ENCODE measurements around the gene ST13.

ST13 gene

DNA sequence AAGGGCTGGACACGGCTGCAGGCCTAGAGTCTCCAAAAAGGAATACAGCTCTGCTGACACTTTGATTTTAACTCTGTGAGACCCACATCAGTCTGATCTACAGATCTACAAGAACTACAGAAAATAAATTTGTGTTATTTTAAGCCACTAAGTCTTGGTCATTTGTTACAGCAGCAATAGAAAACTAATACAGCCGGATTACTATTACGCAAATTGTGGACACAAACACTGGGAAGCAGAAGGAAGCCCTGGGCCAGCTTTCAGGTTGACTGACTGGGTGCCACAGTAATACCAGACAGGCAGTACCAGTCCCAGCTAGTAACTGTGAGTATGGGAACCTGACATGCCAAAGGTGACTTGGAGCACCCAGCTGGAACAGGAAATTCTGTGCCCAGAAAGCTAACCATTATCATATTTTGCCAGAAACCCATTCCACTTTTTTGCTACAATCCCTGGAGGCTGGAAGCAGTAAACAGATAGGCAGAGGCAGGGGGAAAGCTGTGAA, 50.7 kb downstream of the ST13 start:
- no peak for TF ChIP-seq SUZ12 (IDR thresholded peaks at IDR 0.05; ENCODE audit: extremely low read depth, insufficient read depth, insufficient read length)
- TF ChIP-seq ZNF274 (IDR thresholded peaks at IDR 0.05; ENCODE audit: low read depth, low read length), result no peak

DNA sequence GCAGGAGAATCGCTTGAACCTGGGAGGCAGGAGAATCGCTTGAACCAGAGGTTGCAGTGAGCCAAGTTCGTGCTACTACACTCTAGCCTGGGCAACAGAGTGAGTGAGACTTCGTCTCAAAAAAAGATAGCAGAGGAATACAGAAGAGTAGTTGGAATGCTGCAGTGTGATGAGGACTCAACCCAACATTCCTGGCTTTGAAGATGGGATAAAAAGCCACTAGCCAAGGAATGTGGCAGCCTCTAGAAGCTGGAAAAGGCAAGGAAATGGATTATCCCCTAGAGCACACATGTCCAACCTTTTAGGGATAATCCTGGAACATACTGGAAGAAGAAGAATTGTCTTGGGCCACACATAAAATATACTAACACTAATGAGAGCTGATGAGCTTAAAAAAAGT, 51.2 kb downstream of the ST13 start:
- DNase-seq (ENCODE audit: low read depth, low spot score), result no peak
- Histone ChIP-seq H3K27me3 (ENCODE audit: insufficient read depth, insufficient read length) (no peaks in the 10 kb centered on the region), H3K4me3 (ENCODE audit: insufficient read length, low read depth) (no peak overlapping the region), H3K9me3 (ENCODE audit: insufficient read depth, low read length) (no peaks in the 10 kb centered on the region), H3K9ac (ENCODE audit: insufficient read length, low read depth) (no peak overlapping the region), H3K36me3 (ENCODE audit: insufficient read depth, insufficient read length, low read length) (peaks cover 2% of the 10 kb centered on the region), H3K4me1 (ENCODE audit: insufficient read depth, insufficient read length) (no peaks in the 10 kb centered on the region)
- no peak for TF ChIP-seq SUZ12 (IDR thresholded peaks at IDR 0.05; ENCODE audit: extremely low read depth, insufficient read depth, insufficient read length)
- no peak for TF ChIP-seq ZNF274 (IDR thresholded peaks at IDR 0.05; ENCODE audit: low read depth, low read length)
- no peak for TF ChIP-seq YY1 (IDR thresholded peaks at IDR 0.05; ENCODE audit: insufficient read depth, insufficient read length)

More for the DNA sequence above, 50.7 kb downstream of the ST13 start:
- Histone ChIP-seq H3K36me3 (ENCODE audit: insufficient read depth, insufficient read length, low read length) (peaks cover 2% of the 10 kb centered on the region), H3K4me1 (ENCODE audit: insufficient read depth, insufficient read length) (no peaks in the 10 kb centered on the region), H3K9ac (ENCODE audit: insufficient read length, low read depth) (no peak overlapping the region), H3K4me3 (ENCODE audit: insufficient read length, low read depth) (no peak overlapping the region), H3K27me3 (ENCODE audit: insufficient read depth, insufficient read length) (no peaks in the 10 kb centered on the region), H3K9me3 (ENCODE audit: insufficient read depth, low read length) (no peaks in the 10 kb centered on the region)
- DNase-seq (ENCODE audit: low read depth, low spot score), result no peak

DNA sequence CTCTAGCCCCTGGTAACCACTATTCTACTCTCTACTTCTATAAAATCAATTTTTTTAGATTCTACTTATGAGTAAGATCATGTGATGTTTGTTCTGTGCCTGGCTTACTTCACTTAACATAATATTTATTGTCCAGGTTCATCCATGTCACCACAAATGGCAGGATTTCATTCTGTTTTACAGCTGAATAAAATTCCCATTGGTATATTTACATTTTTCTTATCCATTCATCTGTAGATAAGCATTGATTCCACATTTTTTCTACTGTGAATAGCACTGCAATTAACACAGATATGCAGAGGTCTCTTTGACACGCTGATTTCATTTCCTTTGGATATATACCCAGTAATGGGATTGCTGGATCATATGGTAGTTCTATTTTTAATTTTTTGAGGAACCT, 53.1 kb downstream of the ST13 start:
- Histone ChIP-seq H3K4me3 (ENCODE audit: insufficient read length, low read depth) (no peak overlapping the region), H3K27me3 (ENCODE audit: insufficient read depth, insufficient read length) (no peaks in the 10 kb centered on the region), H3K36me3 (ENCODE audit: insufficient read depth, insufficient read length, low read length) (peaks cover 2% of the 10 kb centered on the region), H3K9me3 (ENCODE audit: insufficient read depth, low read length) (no peaks in the 10 kb centered on the region), H3K4me1 (ENCODE audit: insufficient read depth, insufficient read length) (no peaks in the 10 kb centered on the region), H3K9ac (ENCODE audit: insufficient read length, low read depth) (no peak overlapping the region)
- no peak for DNase-seq (ENCODE audit: low read depth, low spot score)
- TF ChIP-seq YY1 (IDR thresholded peaks at IDR 0.05; ENCODE audit: insufficient read depth, insufficient read length), result no peak
- no peak for TF ChIP-seq SUZ12 (IDR thresholded peaks at IDR 0.05; ENCODE audit: extremely low read depth, insufficient read depth, insufficient read length)
- no peak for TF ChIP-seq ZNF274 (IDR thresholded peaks at IDR 0.05; ENCODE audit: low read depth, low read length)

DNA sequence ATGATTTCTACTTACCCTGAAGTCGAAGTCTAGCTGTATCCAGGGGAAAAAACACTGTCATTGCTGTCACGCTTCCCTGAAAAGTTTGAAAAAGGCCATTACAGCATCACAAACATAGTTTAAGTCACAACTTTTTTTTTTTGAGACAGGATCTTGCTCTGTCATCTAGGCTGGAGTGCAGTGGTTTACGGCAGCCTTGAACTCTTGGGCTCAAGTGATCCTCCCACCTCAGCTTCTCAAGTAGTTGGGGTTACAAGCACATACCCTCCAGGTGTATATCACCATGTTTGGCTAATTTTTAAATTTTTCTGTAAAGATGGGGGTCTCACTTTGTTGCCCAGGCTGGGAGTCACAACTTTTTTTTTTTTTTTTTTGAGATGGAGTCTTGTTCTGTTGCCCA, 57.4 kb downstream of the ST13 start:
- Histone ChIP-seq H3K9ac (ENCODE audit: insufficient read length, low read depth) (no peak overlapping the region), H3K9me3 (ENCODE audit: insufficient read depth, low read length) (no peaks in the 10 kb centered on the region), H3K36me3 (ENCODE audit: insufficient read depth, insufficient read length, low read length) (peaks cover 6% of the 10 kb centered on the region), H3K27me3 (ENCODE audit: insufficient read depth, insufficient read length) (no peaks in the 10 kb centered on the region), H3K4me3 (ENCODE audit: insufficient read length, low read depth) (no peak overlapping the region), H3K4me1 (ENCODE audit: insufficient read depth, insufficient read length) (no peaks in the 10 kb centered on the region)
- DNase-seq (ENCODE audit: low read depth, low spot score), result no peak
- TF ChIP-seq ZNF274 (IDR thresholded peaks at IDR 0.05; ENCODE audit: low read depth, low read length), result no peak
- TF ChIP-seq SUZ12 (IDR thresholded peaks at IDR 0.05; ENCODE audit: extremely low read depth, insufficient read depth, insufficient read length), result no peak
- no peak for TF ChIP-seq YY1 (IDR thresholded peaks at IDR 0.05; ENCODE audit: insufficient read depth, insufficient read length)

DNA sequence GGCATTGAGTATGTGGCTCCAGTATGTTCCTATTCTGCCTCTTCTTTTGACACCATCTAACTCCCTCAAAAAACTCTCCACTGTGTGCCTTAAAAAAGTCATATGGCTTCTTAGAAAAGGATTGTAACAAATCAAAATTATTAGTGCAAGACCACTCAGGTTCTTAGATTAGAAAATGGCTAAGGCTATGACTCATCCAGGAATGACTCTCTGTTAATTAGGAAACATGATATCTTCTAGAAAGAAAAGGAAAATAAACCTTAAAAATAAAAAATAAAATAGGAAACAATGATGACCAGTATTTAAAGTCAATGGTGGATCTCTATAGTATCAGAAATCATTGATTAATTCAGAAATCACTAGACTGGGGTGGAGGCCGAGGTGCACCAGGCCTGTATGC, 59.0 kb downstream of the ST13 start:
- H3K9ac ChIP-seq (ENCODE audit: insufficient read length, low read depth), result no peak overlapping the region
- H3K9me3 ChIP-seq (ENCODE audit: insufficient read depth, low read length), result no peaks in the 10 kb centered on the region
- no peaks in the 10 kb centered on the region for H3K27me3 ChIP-seq (ENCODE audit: insufficient read depth, insufficient read length)
- H3K36me3 ChIP-seq (ENCODE audit: insufficient read depth, insufficient read length, low read length), result peaks cover 9% of the 10 kb centered on the region
- H3K4me1 ChIP-seq (ENCODE audit: insufficient read depth, insufficient read length), result no peaks in the 10 kb centered on the region
- TF ChIP-seq SUZ12 (IDR thresholded peaks at IDR 0.05; ENCODE audit: extremely low read depth, insufficient read depth, insufficient read length) (no peak), ZNF274 (IDR thresholded peaks at IDR 0.05; ENCODE audit: low read depth, low read length) (no peak), YY1 (IDR thresholded peaks at IDR 0.05; ENCODE audit: insufficient read depth, insufficient read length) (no peak)
- no peak overlapping the region for H3K4me3 ChIP-seq (ENCODE audit: insufficient read length, low read depth)
- no peak for DNase-seq (ENCODE audit: low read depth, low spot score)

DNA sequence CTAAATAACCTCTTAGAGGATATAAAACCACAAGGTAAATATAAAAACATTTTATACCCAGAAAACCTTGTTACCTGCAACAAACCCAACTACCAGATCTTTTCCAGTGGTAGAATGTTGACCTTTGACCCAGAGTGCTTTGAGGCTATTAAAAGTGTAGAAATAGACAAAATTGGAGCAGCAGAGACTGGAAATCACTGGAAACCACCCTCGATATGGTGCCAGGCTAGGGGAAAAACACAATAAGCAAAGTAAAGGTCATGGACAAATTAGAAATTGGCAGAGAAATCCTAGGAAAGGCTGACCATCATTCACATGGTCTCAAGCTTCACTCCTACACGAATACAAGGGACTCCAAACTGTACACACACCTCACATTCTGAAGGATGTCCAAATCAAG, 64.0 kb downstream of the ST13 start:
- Histone ChIP-seq H3K36me3 (ENCODE audit: insufficient read depth, insufficient read length, low read length) (peaks cover 16% of the 10 kb centered on the region), H3K9me3 (ENCODE audit: insufficient read depth, low read length) (no peaks in the 10 kb centered on the region), H3K4me3 (ENCODE audit: insufficient read length, low read depth) (no peak overlapping the region), H3K4me1 (ENCODE audit: insufficient read depth, insufficient read length) (no peaks in the 10 kb centered on the region), H3K9ac (ENCODE audit: insufficient read length, low read depth) (no peak overlapping the region), H3K27me3 (ENCODE audit: insufficient read depth, insufficient read length) (no peaks in the 10 kb centered on the region)
- DNase-seq (ENCODE audit: low read depth, low spot score), result no peak
- TF ChIP-seq SUZ12 (IDR thresholded peaks at IDR 0.05; ENCODE audit: extremely low read depth, insufficient read depth, insufficient read length) (no peak), YY1 (IDR thresholded peaks at IDR 0.05; ENCODE audit: insufficient read depth, insufficient read length) (no peak), ZNF274 (IDR thresholded peaks at IDR 0.05; ENCODE audit: low read depth, low read length) (no peak)

DNA sequence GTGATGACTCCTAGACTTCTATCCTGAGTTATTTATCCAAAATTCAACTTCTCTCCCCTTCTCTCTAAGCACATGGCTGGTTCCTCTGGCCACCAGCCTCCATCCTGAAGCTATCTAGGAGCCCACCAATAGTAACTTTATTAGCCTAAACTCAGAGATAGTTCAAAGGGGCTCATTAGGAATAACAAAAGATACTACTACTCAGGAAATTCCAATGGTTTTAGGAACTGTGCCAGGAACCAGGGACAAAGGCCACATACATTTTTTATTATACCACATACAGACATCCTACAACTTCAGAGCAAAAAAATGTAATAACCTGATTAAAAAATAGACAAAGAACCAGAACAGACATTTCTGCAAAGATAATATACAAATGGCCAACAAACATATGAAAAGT, 65.2 kb downstream of the ST13 start:
- peaks cover 26% of the 10 kb centered on the region for H3K36me3 ChIP-seq (ENCODE audit: insufficient read depth, insufficient read length, low read length)
- H3K4me1 ChIP-seq (ENCODE audit: insufficient read depth, insufficient read length), result no peaks in the 10 kb centered on the region

More for the DNA sequence above, 65.2 kb downstream of the ST13 start:
- Histone ChIP-seq H3K9ac (ENCODE audit: insufficient read length, low read depth) (no peak overlapping the region), H3K9me3 (ENCODE audit: insufficient read depth, low read length) (no peaks in the 10 kb centered on the region), H3K4me3 (ENCODE audit: insufficient read length, low read depth) (no peak overlapping the region), H3K27me3 (ENCODE audit: insufficient read depth, insufficient read length) (no peaks in the 10 kb centered on the region)
- TF ChIP-seq ZNF274 (IDR thresholded peaks at IDR 0.05; ENCODE audit: low read depth, low read length) (no peak), SUZ12 (IDR thresholded peaks at IDR 0.05; ENCODE audit: extremely low read depth, insufficient read depth, insufficient read length) (no peak), YY1 (IDR thresholded peaks at IDR 0.05; ENCODE audit: insufficient read depth, insufficient read length) (no peak)
- no peak for DNase-seq (ENCODE audit: low read depth, low spot score)
